SK-N-SH (cell line): ENCODE measurements around the gene IQCN. TPM values are rescaled to one million over a fixed set of nuclear protein-coding genes. Genes with fewer than 3 reads are reported as not detected.

ENCODE experiments used
- CTCF ChIA-PET: fragments of 300-600, 350-600 bp; formaldehyde crosslinking; extraction: SDS; loops from one replicate; lab custom pipeline; 2021; lab: Yijun Ruan, JAX
- POLR2A ChIA-PET: fragments of 350-600 bp; sonication (Branson Sonifier 250); formaldehyde crosslinking; extraction: SDS; loops from one replicate; lab custom pipeline; 2020; ENCODE audit warnings: antibody characterized with exemption, inconsistent platforms; lab: Yijun Ruan, JAX
- DNase-seq: peaks from one replicate; pipeline ENCODE4 v3.0.0; 2012
- H2AFZ ChIP-seq: fragments of 200-600 bp; sonication (generic); 2 replicates; pipeline ENCODE4 v1.8.1; 2016; ENCODE audit warnings: antibody characterized with exemption, mild to moderate bottlenecking, low read depth
- H3F3A ChIP-seq: fragments of 200-600 bp; sonication (generic); replicated peaks from 2 replicates; pipeline ENCODE3; 2016; ENCODE audit warnings: antibody characterized with exemption, mild to moderate bottlenecking; ENCODE audit not compliant: insufficient read depth
- H3K27ac ChIP-seq, 2 experiments: fragments of 200-500 bp in 1 of 2; fragments of 200-600 bp in 1 of 2; sonication (Bioruptor generic) in 1 of 2; sonication (generic), shearing (Covaris generic) in 1 of 2; 2 replicates each; pipeline versions ENCODE4 v1.5.1 to v1.6.1; 2014 to 2016; ENCODE audit warnings: low read depth in 2 of 2, inconsistent platforms in 1 of 2, low read length in 1 of 2, mild to moderate bottlenecking in 1 of 2, mixed read lengths in 1 of 2
- H3K27me3 ChIP-seq: fragments of 200-600 bp; sonication (generic), shearing (Covaris generic); 2 replicates; pipeline ENCODE4 v1.6.1; 2016; ENCODE audit warnings: mixed run types; ENCODE audit not compliant: insufficient read depth
- H3K36me3 ChIP-seq, 2 experiments: fragments of 200-500 bp in 1 of 2; fragments of 200-600 bp in 1 of 2; sonication (Bioruptor generic) in 1 of 2; sonication (generic) in 1 of 2; replicated peaks in 1 of 2; 2 replicates each; pipeline versions ENCODE3 to v1.5.1; 2014 to 2016; ENCODE audit warnings: low read length in 1 of 2, mild to moderate bottlenecking in 1 of 2; ENCODE audit not compliant: insufficient read depth in 2 of 2, control insufficient read depth in 1 of 2
- H3K4me1 ChIP-seq, 2 experiments: fragments of 200-500 bp in 1 of 2; fragments of 200-600 bp in 1 of 2; sonication (Bioruptor generic) in 1 of 2; sonication (generic), shearing (Covaris generic) in 1 of 2; 2 replicates each; pipeline versions ENCODE4 v1.5.1 to v1.6.1; 2014 to 2016; ENCODE audit warnings: low read depth in 1 of 2, low read length in 1 of 2, mixed run types in 1 of 2; ENCODE audit not compliant: insufficient read depth in 2 of 2, control insufficient read depth in 1 of 2
- H3K4me2 ChIP-seq: fragments of 200-600 bp; sonication (generic), shearing (Covaris generic); 2 replicates; pipeline ENCODE4 v1.6.1; 2017; ENCODE audit warnings: mixed run types
- H3K4me3 ChIP-seq, 2 experiments: fragments of 200-500 bp in 1 of 2; fragments of 200-600 bp in 1 of 2; sonication (Bioruptor generic) in 1 of 2; sonication (generic), shearing (Covaris generic) in 1 of 2; 2 replicates each; pipeline versions ENCODE4 v1.5.1 to v1.8.1; 2014 to 2016; ENCODE audit warnings: low read depth in 2 of 2, inconsistent platforms in 1 of 2, low read length in 1 of 2, mild to moderate bottlenecking in 1 of 2, mixed read lengths in 1 of 2, moderate library complexity in 1 of 2
- H3K79me2 ChIP-seq: fragments of 200-600 bp; sonication (generic); 2 replicates; pipeline ENCODE4 v1.8.1; 2017; ENCODE audit warnings: mild to moderate bottlenecking; ENCODE audit not compliant: insufficient read depth
- H3K9ac ChIP-seq: fragments of 200-600 bp; sonication (generic); 2 replicates; pipeline ENCODE4 v1.6.1; 2017; ENCODE audit warnings: mixed run types
- H3K9me2 ChIP-seq: fragments of 200-600 bp; sonication (generic); 2 replicates; pipeline ENCODE4 v1.6.1; 2017; ENCODE audit warnings: mixed run types
- H3K9me3 ChIP-seq: fragments of 200-600 bp; sonication (generic); 2 replicates; pipeline ENCODE4 v1.6.1; 2017; ENCODE audit warnings: mixed run types, mild to moderate bottlenecking, moderate library complexity
- H4K20me1 ChIP-seq: fragments of 200-600 bp; sonication (generic); 2 replicates; pipeline ENCODE4 v1.6.1; 2017; ENCODE audit warnings: mild to moderate bottlenecking, mixed run types; ENCODE audit not compliant: insufficient read depth
- CHD2 ChIP-seq: fragments of 150-350 bp; IDR thresholded peaks from 2 replicates; pipeline ENCODE4 v1.6.1; 2018; ENCODE audit warnings: low read length; ENCODE audit not compliant: partially characterized antibody
- CTCF ChIP-seq: fragments of 200-600 bp; sonication (generic); IDR thresholded peaks from 2 replicates; pipeline ENCODE4 v1.6.1; 2017; ENCODE audit warnings: antibody characterized with exemption, mild to moderate bottlenecking, moderate library complexity
- ELF1 ChIP-seq: IDR thresholded peaks from 2 replicates; pipeline ENCODE4 v1.4.0; 2012
- EZH2phosphoT487 ChIP-seq: fragments of 200-600 bp; sonication (generic); IDR thresholded peaks from 2 replicates; pipeline ENCODE4 v1.6.1; 2017; ENCODE audit warnings: low read depth, mixed run types, mild to moderate bottlenecking, antibody characterized with exemption, moderate library complexity, borderline replicate concordance
- FOXJ3 ChIP-seq: sonication (generic); formaldehyde crosslinking; IDR thresholded peaks from 2 replicates; pipeline ENCODE4 v1.5.1; 2020; ENCODE audit warnings: mild to moderate bottlenecking, missing genetic modification reagents
- FOXM1 ChIP-seq: IDR thresholded peaks from 2 replicates; pipeline ENCODE4 v1.4.0; 2012; ENCODE audit warnings: low read depth, mild to moderate bottlenecking
- JUND ChIP-seq: IDR thresholded peaks from 2 replicates; pipeline ENCODE4 v1.4.0; 2012
- MEF2A ChIP-seq: IDR thresholded peaks from 2 replicates; pipeline ENCODE4 v1.4.0; 2012; ENCODE audit warnings: low read depth, borderline replicate concordance
- MXI1 ChIP-seq: IDR thresholded peaks from 2 replicates; pipeline ENCODE4 v1.6.1; 2012; ENCODE audit warnings: mild to moderate bottlenecking, low read depth, low read length, improper control_type of control experiment
- NFIC ChIP-seq: IDR thresholded peaks from 2 replicates; pipeline ENCODE4 v1.4.0; 2012; ENCODE audit warnings: borderline replicate concordance
- RAD21 ChIP-seq: IDR thresholded peaks from 2 replicates; pipeline ENCODE4 v1.6.1; 2012; ENCODE audit warnings: mild to moderate bottlenecking, low read length
- REST ChIP-seq: IDR thresholded peaks from 2 replicates; pipeline ENCODE4 v1.6.1; 2012; ENCODE audit warnings: mild to moderate bottlenecking, low read depth, low read length, moderate library complexity
- RXRA ChIP-seq: IDR thresholded peaks from 2 replicates; pipeline ENCODE4 v1.4.0; 2012; ENCODE audit warnings: low read depth, mild to moderate bottlenecking, borderline replicate concordance
- SIN3A ChIP-seq: IDR thresholded peaks from 2 replicates; pipeline ENCODE4 v1.6.1; 2012; ENCODE audit warnings: low read depth, mild to moderate bottlenecking, low read length, moderate library complexity, borderline replicate concordance
- TEAD4 ChIP-seq: IDR thresholded peaks from 2 replicates; pipeline ENCODE4 v1.4.0; 2012; ENCODE audit warnings: mild to moderate bottlenecking, borderline replicate concordance; ENCODE audit not compliant: insufficient read depth
- YY1 ChIP-seq: IDR thresholded peaks from 2 replicates; pipeline ENCODE4 v1.4.0; 2012; ENCODE audit warnings: low read depth, mild to moderate bottlenecking
- WGBS: methylation state at CpG from one replicate; pipeline ENCODE4 v1.1.6; 2017; ENCODE audit warnings: low lambda C conversion rate; 5-methylcytosine and 5-hydroxymethylcytosine counted together
- polyA plus RNA-seq, 3 experiments: library from polyadenylated mRNA; depleted of rRNA; stranded (reverse); fragments of >200 nt; gene quantifications; 2 replicates each; pipeline ENCODE4 v1.2.3, GENCODE V29; 2012
- TF ChIP-seq, protein P1 (sequence below): IDR thresholded peaks from 2 replicates; pipeline ENCODE4 v1.4.0; 2012; ENCODE audit warnings: low read depth

IQCN gene
- polyA plus RNA-seq, 1 of the 3 experiments (the other 2 are of a cell fraction): 2.5 TPM

DNA sequence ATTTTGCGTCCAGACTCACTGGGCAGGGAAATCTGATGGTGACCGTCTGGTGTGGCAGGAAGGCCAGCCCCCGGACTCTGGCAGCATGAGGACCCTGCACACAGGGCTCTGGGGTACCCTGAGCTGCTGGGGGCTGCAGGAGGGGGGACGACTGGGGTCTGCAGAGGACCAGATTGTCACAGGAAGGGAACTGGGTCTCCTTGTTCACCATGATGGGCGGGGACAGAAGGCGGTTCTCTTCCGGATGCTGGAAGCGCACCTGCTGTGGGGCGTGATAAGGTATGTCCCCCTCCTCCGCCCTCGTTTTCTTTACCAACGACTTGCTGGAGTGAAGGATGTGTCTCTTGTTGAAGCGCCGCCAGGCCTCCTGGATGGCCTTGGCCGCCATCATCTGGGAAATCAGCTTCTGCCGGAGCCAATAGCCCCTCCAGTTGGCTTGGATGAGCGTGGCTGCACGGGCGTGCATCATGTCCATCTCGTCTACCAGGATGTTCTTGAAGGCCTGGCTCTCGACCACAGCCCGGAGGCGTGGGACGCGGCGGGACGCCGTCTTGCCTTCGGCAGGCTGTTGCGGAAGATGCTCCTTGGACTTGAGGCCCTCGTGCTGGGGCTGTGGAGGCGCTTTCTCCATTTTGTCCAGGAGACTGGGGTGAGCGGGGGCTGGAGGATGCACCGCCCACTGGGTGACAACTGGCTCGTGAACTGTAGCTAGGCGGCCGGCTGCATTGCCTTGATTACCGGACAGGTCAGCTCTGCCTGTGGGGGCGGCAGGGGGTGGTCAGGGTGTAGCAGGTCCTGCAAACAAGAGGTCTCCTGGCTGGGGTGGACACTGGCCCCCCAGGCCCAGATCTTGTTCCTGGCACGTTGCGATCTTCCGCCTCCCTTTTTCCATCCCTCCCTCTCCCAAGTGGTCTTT is 7.2 kb downstream of the IQCN start:
- no peak overlapping the region for H3K9ac ChIP-seq
- ChIA-PET POLR2A (no interaction called here), CTCF (interaction anchor here (1.0 to 6.2 kb wide), 2 partner anchors 12 to 14 kb away, joined by 3 to 56 read pairs; a partner anchor contains a TSS)
- WGBS: 92% methylated on average over 33 of the region's 42 CpGs
- H3K27ac ChIP-seq: no peak overlapping the region
- H3K27me3 ChIP-seq: no peaks in the 10 kb centered on the region
- no peak overlapping the region for H2AFZ ChIP-seq
- peaks cover 6 to 26% of the 10 kb centered on the region in 2 experiments for H3K36me3 ChIP-seq
- no peak for DNase-seq
- TF ChIP-seq FOXJ3 (CRISPR knock-in tag) (no peak), ELF1 (no peak), SIN3A (no peak), JUND (no peak), CHD2 (no peak), EZH2phosphoT487 (no peak), FOXM1 (no peak), MEF2A (no peak), TEAD4 (no peak)
- H3K79me2 ChIP-seq: no peaks in the 10 kb centered on the region
- no peaks in the 10 kb centered on the region for H3K9me2 ChIP-seq
- H3K9me3 ChIP-seq: no peaks in the 10 kb centered on the region
- peaks cover 6% of the 10 kb centered on the region for H3F3A ChIP-seq
- no peak overlapping the region for H3K4me2 ChIP-seq
- peaks cover 21% of the 10 kb centered on the region; the same call in 1 of the 2 replicates for H4K20me1 ChIP-seq
- no peaks in the 10 kb centered on the region for H3K4me1 ChIP-seq
- H3K4me3 ChIP-seq: no peak overlapping the region

DNA sequence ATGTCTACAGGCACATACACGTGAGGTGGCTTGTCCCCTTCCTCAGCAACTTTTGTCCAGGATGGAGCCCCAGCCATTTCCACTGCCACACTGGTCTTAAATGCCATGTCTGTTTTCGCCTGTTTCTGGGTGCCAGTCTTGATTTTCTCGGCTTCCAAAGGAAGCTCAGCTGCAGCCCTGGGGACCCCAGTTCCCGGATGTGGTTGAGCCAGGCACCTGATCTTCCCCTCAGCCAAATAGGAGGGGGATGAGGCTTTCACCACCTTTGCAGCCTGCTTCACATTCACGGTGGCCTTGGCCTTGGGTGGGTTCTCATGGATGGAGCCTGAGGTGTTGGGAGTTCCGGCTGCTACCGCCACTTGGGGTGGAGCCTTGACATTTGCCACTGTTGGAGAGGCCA is 8.7 kb downstream of the IQCN start:
- H3K9ac ChIP-seq: no peak overlapping the region
- no peaks in the 10 kb centered on the region for H3K79me2 ChIP-seq
- H2AFZ ChIP-seq: no peak overlapping the region
- ChIA-PET POLR2A (interaction anchor here (0.9 kb wide), 1 partner anchor 11 kb away, joined by 4 read pairs; no protein-coding TSS in a partner anchor), CTCF (interaction anchor here (1.5 to 2.2 kb wide), 2 partner anchors 14 kb away, joined by 4 to 12 read pairs; no protein-coding TSS in a partner anchor)
- no peak overlapping the region for H3K4me3 ChIP-seq
- H3F3A ChIP-seq: peaks cover 3% of the 10 kb centered on the region
- H3K27ac ChIP-seq: no peak overlapping the region
- H3K27me3 ChIP-seq: no peaks in the 10 kb centered on the region
- no peaks in the 10 kb centered on the region for H3K9me3 ChIP-seq
- H3K4me2 ChIP-seq: no peak overlapping the region
- no peaks in the 10 kb centered on the region for H3K9me2 ChIP-seq
- TF ChIP-seq YY1 (no peak), REST (no peak), RAD21 (no peak), MXI1 (no peak), TEAD4 (no peak), JUND (no peak), RXRA (no peak), NFIC (no peak), CHD2 (no peak), CTCF (no peak)
- TF ChIP-seq, protein P1, sequence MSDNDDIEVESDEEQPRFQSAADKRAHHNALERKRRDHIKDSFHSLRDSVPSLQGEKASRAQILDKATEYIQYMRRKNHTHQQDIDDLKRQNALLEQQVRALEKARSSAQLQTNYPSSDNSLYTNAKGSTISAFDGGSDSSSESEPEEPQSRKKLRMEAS: no peak
- H4K20me1 ChIP-seq: peaks cover 11% of the 10 kb centered on the region; the same call in 1 of the 2 replicates
- H3K4me1 ChIP-seq: no peaks in the 10 kb centered on the region
- 76% methylated on average over 5 of the region's 7 CpGs for WGBS
- H3K36me3 ChIP-seq: peaks cover 6 to 26% of the 10 kb centered on the region in 2 experiments
- no peak for DNase-seq
